CD14-positive monocyte (primary cell): ENCODE measurements around the gene PLEKHG1. TPM values are rescaled to one million over a fixed set of nuclear protein-coding genes. Genes with fewer than 3 reads are reported as not detected.

Experiments
- DNase-seq, 3 donors: peaks; one replicate each; pipeline ENCODE4 v3.0.0-alpha.2; 2011 to 2022
- H2AFZ ChIP-seq: 2 replicates; pipeline ENCODE4 v1.6.0; 2012; ENCODE audit warnings: mild to moderate bottlenecking, low read depth, low read length, inconsistent platforms; ENCODE audit not compliant: insufficient read depth, poor library complexity, severe bottlenecking
- H3K27ac ChIP-seq, 2 donors: 1 replicate in 1 of 2; 2 replicates in 1 of 2; pipeline ENCODE4 v1.5.1; 2012 to 2013; ENCODE audit warnings: low read length in 2 of 2, control low read depth in 1 of 2, inconsistent platforms in 1 of 2, low read depth in 1 of 2, mild to moderate bottlenecking in 1 of 2
- H3K27me3 ChIP-seq, 2 donors: one replicate each; pipeline versions ENCODE4 v1.6.0 to v1.6.1; 2011 to 2013; ENCODE audit warnings: low read length in 2 of 2; ENCODE audit not compliant: control insufficient read depth in 2 of 2, insufficient read depth in 2 of 2
- H3K36me3 ChIP-seq, 2 donors: replicated peaks in 1 of 2; 1 replicate in 1 of 2; 2 replicates in 1 of 2; pipeline versions ENCODE4 v1.5.1 to v1.6.1; 2012 to 2013; ENCODE audit warnings: low read length in 2 of 2, control low read depth in 1 of 2, inconsistent platforms in 1 of 2, mild to moderate bottlenecking in 1 of 2; ENCODE audit not compliant: insufficient read depth in 2 of 2, control insufficient read depth in 1 of 2
- H3K4me1 ChIP-seq, 2 donors: 1 replicate in 1 of 2; 2 replicates in 1 of 2; pipeline versions ENCODE4 v1.5.1 to v1.6.1; 2012 to 2013; ENCODE audit warnings: low read length in 2 of 2, control low read depth in 1 of 2, inconsistent platforms in 1 of 2, mild to moderate bottlenecking in 1 of 2, moderate library complexity in 1 of 2; ENCODE audit not compliant: insufficient read depth in 2 of 2, control insufficient read depth in 1 of 2
- H3K4me2 ChIP-seq: replicated peaks from 2 replicates; pipeline ENCODE3; 2012; ENCODE audit warnings: low read length, moderate library complexity, mild to moderate bottlenecking; ENCODE audit not compliant: poor library complexity, severe bottlenecking; ENCODE audit errors: extremely low read depth
- H3K4me3 ChIP-seq, 3 experiments: fragments of 200-600 bp in 1 of 3; sonication (generic) in 1 of 3; replicated peaks in 1 of 3; 1 replicate in 2 of 3; 2 replicates in 1 of 3; pipeline ENCODE4 v1.5.1; 2011 to 2013; ENCODE audit warnings: low read length in 3 of 3, mild to moderate bottlenecking in 3 of 3, control low read depth in 2 of 3, low read depth in 2 of 3, inconsistent platforms in 1 of 3, moderate library complexity in 1 of 3
- H3K79me2 ChIP-seq: 2 replicates; pipeline ENCODE4 v1.6.0; 2012; ENCODE audit warnings: mild to moderate bottlenecking, control low read depth, inconsistent platforms, low read length, moderate library complexity; ENCODE audit not compliant: insufficient read depth
- H3K9ac ChIP-seq: 2 replicates; pipeline ENCODE4 v1.6.0; 2017; ENCODE audit warnings: low read length, mild to moderate bottlenecking; ENCODE audit not compliant: insufficient read depth, poor library complexity, severe bottlenecking
- H3K9me3 ChIP-seq, 2 donors: replicated peaks in 1 of 2; 1 replicate in 1 of 2; 2 replicates in 1 of 2; pipeline versions ENCODE4 v1.5.1 to v1.6.1; 2012 to 2013; ENCODE audit warnings: low read length in 2 of 2, control low read depth in 1 of 2; ENCODE audit not compliant: control insufficient read depth in 1 of 2, insufficient read depth in 1 of 2
- H4K20me1 ChIP-seq: 2 replicates; pipeline ENCODE4 v1.6.0; 2012; ENCODE audit warnings: mild to moderate bottlenecking, low read length, control low read depth, moderate library complexity; ENCODE audit not compliant: insufficient read depth
- H3K27ac Mint-ChIP-seq, 7 donors: one replicate each; pipeline ENCODE4 v1.8.0; 2020; ENCODE audit warnings: mild to moderate bottlenecking in 7 of 7, mixed read lengths in 7 of 7, moderate library complexity in 6 of 7, inconsistent platforms in 2 of 7
- H3K27me3 Mint-ChIP-seq, 3 donors: one replicate each; pipeline ENCODE4 v1.8.0; 2021 to 2022; ENCODE audit warnings: low read depth in 3 of 3, mild to moderate bottlenecking in 3 of 3, mixed read lengths in 3 of 3, moderate library complexity in 3 of 3, inconsistent platforms in 1 of 3
- H3K36me3 Mint-ChIP-seq, 2 donors: one replicate each; pipeline ENCODE4 v1.8.0; 2020; ENCODE audit warnings: mixed read lengths in 2 of 2, inconsistent platforms in 1 of 2, mild to moderate bottlenecking in 1 of 2
- H3K4me1 Mint-ChIP-seq: one replicate; pipeline ENCODE4 v1.8.0; 2020; ENCODE audit warnings: mild to moderate bottlenecking, mixed read lengths
- H3K4me3 Mint-ChIP-seq, 2 donors: one replicate each; pipeline ENCODE4 v1.8.0; 2020; ENCODE audit warnings: mild to moderate bottlenecking in 2 of 2, mixed read lengths in 2 of 2, moderate library complexity in 1 of 2
- H3K9me3 Mint-ChIP-seq, 7 donors: one replicate each; pipeline ENCODE4 v1.8.0; 2020 to 2022; ENCODE audit warnings: mixed read lengths in 7 of 7, mild to moderate bottlenecking in 6 of 7, moderate library complexity in 6 of 7, inconsistent platforms in 2 of 7
- CTCF ChIP-seq: fragments of 200-600 bp; IDR thresholded peaks from one replicate; pipeline ENCODE4 v1.8.0; 2022; ENCODE audit warnings: antibody characterized with exemption, mild to moderate bottlenecking
- WGBS: methylation state at CpG from one replicate; pipeline ENCODE4 v1.1.5; 2013; ENCODE audit warnings: missing lambda C conversion rate; ENCODE audit not compliant: insufficient coverage; 5-methylcytosine and 5-hydroxymethylcytosine counted together
- intact Hi-C, 2 donors: fragments of 100-400 bp; cut with micrococcal nuclease; formaldehyde crosslinking; loops; one replicate each; pipeline versions ENCODE4 v1.15.0 to v1.15.1; 2023
- polyA plus RNA-seq, 3 donors: library from polyadenylated mRNA; depleted of rRNA in 1 of 3; unstranded in 2 of 3; stranded (reverse) in 1 of 3; fragments of 300-500 nt in 2 of 3; fragments of >200 nt in 1 of 3; fragmentation: Illumina TruSeq in 2 of 3; gene quantifications; 1 replicate in 2 of 3; 2 replicates in 1 of 3; pipeline ENCODE4 v1.2.3, GENCODE V29; 2012 to 2021

PLEKHG1 gene
- polyA plus RNA-seq, 3 donors = 0.02 to 0.15 (median 0.08) TPM

GRCh38 chr6:150622476-150622875 is 22.8 kb downstream of the PLEKHG1 start:
- Histone ChIP-seq H3K9ac (no peak overlapping the region), H2AFZ (no peak overlapping the region), H3K4me1 (peaks cover 14 to 19% of the 10 kb centered on the region in 2 donors), H3K79me2 (no peaks in the 10 kb centered on the region), H3K27me3 (peaks cover 0 to 1% of the 10 kb centered on the region in 2 donors), H3K4me2 (no peak overlapping the region), H3K36me3 (no peaks in the 10 kb centered on the region), H3K27ac (no peak overlapping the region), H4K20me1 (no peaks in the 10 kb centered on the region), H3K9me3 (no peaks in the 10 kb centered on the region), H3K4me3 (no peak overlapping the region)
- intact Hi-C loops = no loop called here
- no peak for DNase-seq
- Mint-ChIP-seq H3K4me3 (no peak overlapping the region), H3K27me3 (peaks cover 5 to 7% (median 6%) of the 10 kb centered on the region in 3 donors), H3K27ac (peak overlapping the region in 3 of 7 donors; percentile 8 to 56 (median 21)), H3K36me3 (no peaks in the 10 kb centered on the region), H3K9me3 (peaks cover 0 to 5% (median 2%) of the 10 kb centered on the region in 7 donors), H3K4me1 (peaks cover 16% of the 10 kb centered on the region)
- TF ChIP-seq CTCF = no peak
- WGBS = 100% methylated on average over 2 of the region's 4 CpGs

DNA sequence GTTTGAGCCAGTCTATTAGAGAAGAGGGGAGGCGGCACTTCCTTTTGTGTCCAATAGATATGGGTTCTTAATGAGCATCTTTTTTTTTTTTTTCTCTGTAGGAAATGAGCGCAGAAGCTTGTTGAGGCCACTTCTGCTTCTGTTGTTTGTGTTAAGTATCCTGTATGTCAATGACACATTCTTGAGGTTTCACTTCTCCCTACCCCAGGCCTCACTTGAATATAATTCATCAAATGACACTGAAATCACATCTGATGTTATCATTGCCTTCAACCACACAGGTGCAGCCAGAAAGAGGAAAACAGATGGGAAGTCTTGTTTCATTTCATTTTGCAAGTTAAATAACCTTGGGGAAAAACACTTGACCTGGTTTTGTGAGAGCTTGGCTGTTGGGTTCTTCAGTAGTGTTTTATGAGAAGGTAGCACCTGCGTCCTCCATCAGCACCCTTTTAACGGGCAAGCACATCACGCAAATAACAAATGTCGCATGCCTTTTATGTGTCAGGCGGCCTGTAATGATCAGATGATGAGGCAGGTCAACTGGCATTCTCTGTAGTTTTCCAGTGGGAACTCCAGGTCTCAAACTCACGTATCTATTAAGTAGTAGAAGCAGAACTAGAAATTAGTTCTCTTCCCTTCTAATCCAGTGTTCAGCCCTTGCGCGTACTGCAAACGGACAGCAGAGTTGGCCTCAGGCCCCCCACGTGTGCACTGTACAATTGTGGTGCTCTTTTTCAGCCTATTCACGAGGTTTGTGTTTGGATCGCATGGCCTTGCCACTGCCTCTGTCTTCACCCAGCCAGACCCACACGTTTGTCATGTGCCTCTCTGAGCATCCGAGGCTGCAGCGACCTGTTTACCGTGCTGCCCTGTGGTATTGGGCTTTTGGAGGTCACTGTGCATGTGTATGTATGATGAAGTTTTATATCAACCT is 23.5 kb downstream of the PLEKHG1 start:
- 68% methylated on average over 6 of the region's 18 CpGs for WGBS
- H4K20me1 ChIP-seq = no peaks in the 10 kb centered on the region
- peaks cover 14 to 19% of the 10 kb centered on the region in 2 donors for H3K4me1 ChIP-seq
- no peaks in the 10 kb centered on the region for H3K36me3 ChIP-seq
- no peaks in the 10 kb centered on the region for H3K27me3 ChIP-seq
- H2AFZ ChIP-seq = no peak overlapping the region
- no peak overlapping the region for H3K4me2 ChIP-seq
- Mint-ChIP-seq H3K27me3 (peaks cover 5 to 7% (median 6%) of the 10 kb centered on the region in 3 donors), H3K4me1 (peaks cover 16% of the 10 kb centered on the region), H3K27ac (peak overlapping the region in 5 of 7 donors; percentile 2 to 75 (median 39)), H3K36me3 (no peaks in the 10 kb centered on the region), H3K9me3 (peaks cover 0 to 5% (median 2%) of the 10 kb centered on the region in 7 donors), H3K4me3 (no peak overlapping the region)
- intact Hi-C loops = no loop called here
- TF ChIP-seq CTCF = no peak
- no peaks in the 10 kb centered on the region for H3K9me3 ChIP-seq
- peak; percentile 53 to 72 (median 61) for DNase-seq
- no peak overlapping the region for H3K27ac ChIP-seq
- H3K4me3 ChIP-seq = no peak overlapping the region
- no peak overlapping the region for H3K9ac ChIP-seq
- H3K79me2 ChIP-seq = no peaks in the 10 kb centered on the region
